SJCRH30 (cell line): ENCODE measurements around the gene ZNF391. TPM values are rescaled to one million over a fixed set of nuclear protein-coding genes. Genes with fewer than 3 reads are reported as not detected.
"Not testable (repeated sequence)": the region's sequence is repeated elsewhere in the genome, so short reads cannot be mapped to it uniquely, and the experiment has no call there.

Experiments used
- DNase-seq, 2 experiments: peaks; one replicate each; pipeline ENCODE4 v3.0.0-alpha.2; 2015 to 2020
- H3K27ac ChIP-seq: fragments of 250-450 bp; sonication (Bioruptor Pico); 2 replicates; pipeline ENCODE4 v1.5.1; 2020; ENCODE audit warnings: mild to moderate bottlenecking, moderate library complexity
- H3K27me3 ChIP-seq: fragments of 250-450 bp; sonication (Bioruptor Pico); 2 replicates; pipeline ENCODE4 v1.5.1; 2020; ENCODE audit warnings: mild to moderate bottlenecking, moderate library complexity
- H3K36me3 ChIP-seq: fragments of 250-450 bp; sonication (Bioruptor Pico); 2 replicates; pipeline ENCODE4 v1.5.1; 2020; ENCODE audit warnings: mild to moderate bottlenecking, moderate library complexity
- H3K4me1 ChIP-seq: fragments of 250-450 bp; sonication (Bioruptor Pico); 2 replicates; pipeline ENCODE4 v1.5.1; 2020; ENCODE audit warnings: mild to moderate bottlenecking, moderate library complexity
- H3K4me3 ChIP-seq: fragments of 250-450 bp; sonication (Bioruptor Pico); 2 replicates; pipeline ENCODE4 v1.5.1; 2020; ENCODE audit warnings: mild to moderate bottlenecking, moderate library complexity
- H3K9me3 ChIP-seq: fragments of 250-450 bp; sonication (Bioruptor Pico); replicated peaks from 2 replicates; pipeline ENCODE4 v1.5.1; 2020; ENCODE audit warnings: mild to moderate bottlenecking, moderate library complexity
- total RNA-seq: library from RNA; depleted of rRNA; stranded (reverse); fragments of >200 nt; shearing (Covaris generic); gene quantifications from 2 replicates; pipeline ENCODE4 v1.2.3, GENCODE V29; 2014; rRNA removed

Gene ZNF391
- 0.08 and 0.18 TPM in 2 replicates for total RNA-seq

DNA sequence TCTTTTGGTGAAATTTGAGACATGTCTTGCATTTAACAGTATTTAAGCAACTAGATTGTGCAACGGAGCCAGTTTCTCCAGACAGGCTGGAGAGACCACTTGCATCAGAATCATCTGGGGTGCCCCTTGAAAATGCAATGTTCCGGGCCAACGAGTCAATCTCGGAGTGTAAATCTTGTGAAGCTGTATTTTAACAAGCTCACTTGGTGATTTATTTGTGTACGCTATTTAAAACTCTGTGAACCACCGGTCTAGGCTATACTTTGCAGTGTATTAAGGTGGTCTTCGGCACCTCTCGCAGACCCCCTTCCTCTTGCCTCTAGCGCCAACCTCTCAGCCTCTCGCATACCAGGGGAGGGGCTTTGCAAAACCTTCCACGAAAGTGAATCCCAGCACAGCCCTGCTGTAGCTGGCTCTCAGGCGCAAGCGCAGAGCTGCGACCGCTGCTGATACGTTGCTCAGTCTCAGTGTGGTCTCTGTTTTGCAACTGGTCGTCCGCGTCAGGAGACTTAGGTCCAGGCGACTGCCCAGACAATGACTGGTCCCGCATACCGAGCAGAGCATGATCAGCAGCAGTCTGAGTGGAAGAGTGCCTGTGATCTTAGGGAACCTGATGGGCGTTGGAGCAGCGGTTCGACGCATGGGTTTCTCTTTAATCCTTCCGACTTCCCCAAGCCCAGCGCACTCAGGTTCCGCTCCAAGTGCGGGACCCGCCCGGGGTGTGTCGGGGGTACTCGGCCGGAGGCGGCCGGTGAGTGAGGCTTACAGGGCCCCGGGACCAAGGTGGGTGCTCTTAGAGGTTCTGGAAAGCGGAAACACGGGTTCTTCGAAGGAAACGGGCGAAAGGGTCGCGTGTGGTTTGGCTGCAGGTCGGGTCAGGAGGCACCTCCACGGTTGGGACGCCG lies at the start of gene ZNF391:
Gene ZNF391 (plus strand): TSS at position 467 of the 905 bp plus-strand sequence. CDS start 11,612 bp downstream, outside the sequence.
- Histone ChIP-seq H3K4me3 (peak within 1 kb of the TSS; percentile 59), H3K27ac (no peak within 1 kb of the TSS), H3K4me1 (no peaks in the 10 kb centered on the region), H3K9me3 (no peaks in the 10 kb centered on the region), H3K27me3 (no peaks in the 10 kb centered on the region), H3K36me3 (no peaks in the 10 kb centered on the region)
- peak; percentile 36 to 54 for DNase-seq

- DNase-seq, result no peak
- no peak overlapping the region for H3K27ac ChIP-seq
- H3K27me3 ChIP-seq, result no peaks in the 10 kb centered on the region
- H3K36me3 ChIP-seq, result no peaks in the 10 kb centered on the region
- no peaks in the 10 kb centered on the region for H3K9me3 ChIP-seq
- no peak overlapping the region for H3K4me3 ChIP-seq
- no peaks in the 10 kb centered on the region for H3K4me1 ChIP-seq
These were observed 35.7 kb upstream of the ZNF391 start for GRCh38 chr6:27352850-27353249.

DNA sequence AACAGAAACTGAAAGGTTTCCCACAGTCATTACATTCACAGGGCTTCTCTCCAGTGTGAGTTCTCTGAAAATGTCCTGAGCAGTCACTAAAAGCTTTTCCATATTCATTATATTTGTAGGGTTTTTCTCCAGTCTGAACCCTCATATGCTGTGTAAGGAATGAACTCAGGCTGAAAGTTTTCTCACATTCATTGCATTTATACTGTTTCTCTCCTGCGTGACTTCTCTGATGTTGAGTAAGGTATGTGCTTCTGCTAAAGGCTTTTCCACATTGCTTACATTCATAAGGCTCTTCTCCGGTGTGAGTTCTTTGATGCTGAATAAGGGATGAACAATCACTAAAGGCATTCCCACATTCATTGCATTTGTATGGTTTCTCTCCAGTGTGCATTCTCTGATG lies 29.8 kb upstream of the ZNF391 start:
- Histone ChIP-seq H3K9me3 (0 out of 2 replicates have a peak, but pooled peaks cover 3% of the 10 kb centered on the region), H3K4me1 (no peaks in the 10 kb centered on the region), H3K27me3 (no peaks in the 10 kb centered on the region), H3K27ac (no peak overlapping the region), H3K4me3 (no peak overlapping the region), H3K36me3 (no peaks in the 10 kb centered on the region)
- DNase-seq, result no peak

DNA sequence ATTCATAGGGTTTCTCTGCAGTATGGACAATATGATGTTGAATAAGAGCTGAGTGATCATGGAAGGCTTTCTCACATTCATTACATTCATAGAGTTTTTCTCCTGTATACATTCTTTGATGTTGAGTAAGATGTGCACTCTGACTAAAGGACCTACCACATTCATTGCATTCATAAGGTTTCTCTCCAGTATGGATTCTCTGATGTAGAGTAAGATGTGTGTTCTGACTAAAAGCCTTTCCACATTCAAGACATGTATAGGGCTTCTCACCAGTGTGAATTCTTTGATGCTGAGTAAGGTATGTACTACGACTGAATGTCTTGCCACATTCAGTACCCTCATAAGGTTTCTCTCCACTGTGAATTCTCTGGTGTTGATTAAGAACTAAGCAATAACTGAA lies 29.3 kb upstream of the ZNF391 start:
- no peak for DNase-seq
- Histone ChIP-seq H3K4me3 (no peak overlapping the region), H3K27me3 (no peaks in the 10 kb centered on the region)

GRCh38 chr6:27368202-27368601 lies 20.4 kb upstream of the ZNF391 start:
- no peak overlapping the region for H3K4me3 ChIP-seq

More for the DNA sequence above, 29.3 kb upstream of the ZNF391 start:
- Histone ChIP-seq H3K9me3 (0 out of 2 replicates have a peak, but pooled peaks cover 3% of the 10 kb centered on the region), H3K36me3 (no peaks in the 10 kb centered on the region), H3K27ac (no peak overlapping the region), H3K4me1 (no peaks in the 10 kb centered on the region)

GRCh38 chr6:27370391-27370790 lies 18.2 kb upstream of the ZNF391 start:
- Histone ChIP-seq H3K27ac (no peak overlapping the region), H3K27me3 (no peaks in the 10 kb centered on the region), H3K9me3 (no peaks in the 10 kb centered on the region), H3K36me3 (no peaks in the 10 kb centered on the region), H3K4me3 (no peak overlapping the region), H3K4me1 (no peaks in the 10 kb centered on the region)
- DNase-seq, result no peak

More at GRCh38 chr6:27368202-27368601, 20.4 kb upstream of the ZNF391 start:
- Histone ChIP-seq H3K9me3 (no peaks in the 10 kb centered on the region), H3K36me3 (no peaks in the 10 kb centered on the region), H3K27me3 (no peaks in the 10 kb centered on the region), H3K4me1 (no peaks in the 10 kb centered on the region), H3K27ac (no peak overlapping the region)
- DNase-seq, result no peak

DNA sequence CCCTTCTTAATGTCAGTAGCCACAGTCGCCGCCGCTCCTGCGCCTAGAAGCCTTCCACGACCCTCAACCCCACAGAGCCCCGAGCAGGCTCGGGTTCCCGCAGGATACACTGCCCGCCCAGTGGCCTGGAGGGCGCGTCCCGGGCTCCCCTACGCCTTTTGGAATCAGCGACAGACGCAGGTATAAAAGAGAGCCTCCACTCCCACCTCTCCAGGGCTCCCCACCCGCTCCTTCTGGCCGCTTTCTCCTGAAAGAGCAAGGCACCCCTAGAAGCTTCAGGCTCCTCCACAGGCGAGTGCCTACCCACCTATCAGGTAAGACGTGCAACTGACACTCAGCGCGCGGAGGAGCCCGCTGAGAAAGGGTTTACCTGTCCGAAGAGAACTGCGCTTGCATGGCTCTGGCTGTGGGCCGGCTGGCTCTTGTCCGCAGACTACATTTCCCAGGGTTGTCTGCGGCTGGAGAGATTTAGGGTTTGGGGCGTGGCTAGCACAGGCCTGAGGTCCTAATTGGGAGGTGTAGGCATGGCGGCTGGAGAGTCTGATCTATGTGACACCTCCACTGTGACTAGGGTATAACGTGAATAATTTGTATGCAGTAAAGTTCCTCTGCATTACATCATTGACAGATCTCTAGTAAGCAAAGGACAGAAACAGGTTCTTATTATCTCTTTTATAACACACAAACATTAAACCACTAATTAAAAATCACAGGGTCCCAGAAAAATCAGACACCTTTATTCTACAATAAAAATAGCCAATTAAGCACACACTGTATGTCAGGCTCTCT lies 13.5 kb upstream of the ZNF391 start:
- Histone ChIP-seq H3K27ac (no peak overlapping the region), H3K4me1 (no peaks in the 10 kb centered on the region), H3K4me3 (peak overlapping the region; percentile 30), H3K36me3 (no peaks in the 10 kb centered on the region), H3K9me3 (no peaks in the 10 kb centered on the region), H3K27me3 (no peaks in the 10 kb centered on the region)
- DNase-seq, result no peak

DNA sequence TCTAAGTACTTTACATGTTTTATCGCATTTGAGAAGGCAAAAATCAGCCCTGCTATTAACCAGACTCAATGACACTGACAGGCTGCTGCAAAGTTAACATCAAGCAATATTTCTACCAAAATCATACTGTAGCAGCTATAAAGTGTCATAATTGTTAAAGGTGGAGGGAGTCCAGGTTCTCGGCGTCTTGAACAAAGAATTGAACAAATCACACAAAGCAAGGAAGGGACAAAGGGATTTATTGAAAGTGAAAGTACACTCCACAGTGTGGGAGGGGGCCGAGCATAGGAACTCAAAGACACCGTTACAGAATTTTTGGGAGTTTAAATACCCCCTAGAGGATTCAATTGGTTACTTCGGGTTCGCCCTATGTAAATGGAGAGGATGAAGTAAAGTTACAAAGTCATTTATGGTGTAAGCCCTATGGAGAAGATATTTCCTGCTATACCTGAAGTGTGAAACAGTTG lies 12.9 kb upstream of the ZNF391 start:
- no peaks in the 10 kb centered on the region for H3K4me1 ChIP-seq
- no peaks in the 10 kb centered on the region for H3K9me3 ChIP-seq
- no peak for DNase-seq
- peak overlapping the region; percentile 30 for H3K4me3 ChIP-seq
- H3K36me3 ChIP-seq, result no peaks in the 10 kb centered on the region
- no peak overlapping the region for H3K27ac ChIP-seq
- H3K27me3 ChIP-seq, result no peaks in the 10 kb centered on the region

DNA sequence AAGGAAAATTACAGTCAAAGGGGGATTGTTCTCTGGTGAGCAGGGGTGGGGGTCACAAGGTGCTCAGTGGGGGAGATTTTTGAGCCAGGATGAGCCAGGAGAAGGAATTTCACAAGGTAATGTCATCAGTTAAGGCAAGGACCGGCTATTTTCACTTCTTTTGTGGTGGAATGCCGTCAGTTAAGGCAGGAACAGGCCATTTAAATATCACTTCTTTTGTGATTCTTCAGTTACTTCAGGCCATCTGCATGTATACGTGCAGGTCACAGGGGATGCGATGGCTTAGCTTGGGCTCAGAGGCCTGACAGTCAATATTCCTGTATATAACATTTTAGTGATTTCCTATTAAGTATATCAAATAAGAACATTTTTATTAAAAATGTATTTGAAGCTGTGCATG lies 10.2 kb upstream of the ZNF391 start:
- not testable (repeated sequence) for H3K27ac ChIP-seq, H3K36me3 ChIP-seq, DNase-seq, H3K4me1 ChIP-seq, H3K27me3 ChIP-seq, H3K4me3 ChIP-seq, H3K9me3 ChIP-seq

GRCh38 chr6:27381001-27381400 lies 7.6 kb upstream of the ZNF391 start:
- H3K36me3 ChIP-seq, H3K27me3 ChIP-seq, H3K4me1 ChIP-seq, H3K27ac ChIP-seq, H3K9me3 ChIP-seq, H3K4me3 ChIP-seq, DNase-seq: not testable (repeated sequence)

DNA sequence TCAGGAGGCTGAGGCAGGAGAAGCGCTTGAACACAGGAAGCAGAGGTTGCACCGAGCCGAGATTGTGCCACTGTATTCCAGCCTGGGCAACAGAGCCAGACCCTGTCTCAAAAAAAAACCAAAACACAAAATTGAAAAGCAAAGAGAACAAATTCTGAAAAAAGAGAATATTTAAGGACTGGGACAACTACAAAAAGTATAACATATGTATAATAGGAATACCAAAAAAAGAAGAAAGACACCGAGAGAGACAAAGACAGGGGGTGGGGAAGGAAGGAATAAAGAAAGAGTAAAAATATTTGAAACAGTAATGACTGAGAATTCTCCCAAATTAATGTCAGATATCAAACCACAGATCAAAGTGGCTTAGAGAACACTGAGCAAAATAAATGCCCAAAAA lies 5.5 kb upstream of the ZNF391 start:
- H3K4me1 ChIP-seq, result no peaks in the 10 kb centered on the region
- H3K36me3 ChIP-seq, result no peaks in the 10 kb centered on the region
- H3K9me3 ChIP-seq, result no peaks in the 10 kb centered on the region
- DNase-seq, result no peak
- no peak overlapping the region for H3K4me3 ChIP-seq
- H3K27ac ChIP-seq, result no peak overlapping the region
- no peaks in the 10 kb centered on the region for H3K27me3 ChIP-seq

DNA sequence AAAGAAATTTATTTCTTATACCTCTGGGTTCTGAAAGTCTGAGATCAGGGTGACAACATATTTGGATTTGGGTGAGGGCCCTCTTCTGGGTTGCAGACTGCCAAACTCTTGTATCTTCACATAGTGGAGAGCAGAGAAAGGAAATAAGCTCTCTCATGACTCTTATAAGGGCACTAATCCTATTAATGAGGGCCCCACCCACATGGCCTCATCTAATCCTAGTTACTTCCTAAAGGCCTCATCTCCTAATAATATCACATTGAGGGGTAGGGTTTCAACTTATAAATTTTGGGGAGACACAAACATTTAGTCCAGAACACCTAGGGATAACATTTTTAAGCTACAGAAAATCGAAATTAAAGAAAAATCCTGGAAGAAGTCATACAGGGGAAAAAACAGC lies 5.1 kb upstream of the ZNF391 start:
- Histone ChIP-seq H3K27ac (no peak overlapping the region), H3K4me1 (no peaks in the 10 kb centered on the region), H3K36me3 (no peaks in the 10 kb centered on the region), H3K27me3 (no peaks in the 10 kb centered on the region), H3K4me3 (no peak overlapping the region), H3K9me3 (no peaks in the 10 kb centered on the region)
- no peak for DNase-seq

DNA sequence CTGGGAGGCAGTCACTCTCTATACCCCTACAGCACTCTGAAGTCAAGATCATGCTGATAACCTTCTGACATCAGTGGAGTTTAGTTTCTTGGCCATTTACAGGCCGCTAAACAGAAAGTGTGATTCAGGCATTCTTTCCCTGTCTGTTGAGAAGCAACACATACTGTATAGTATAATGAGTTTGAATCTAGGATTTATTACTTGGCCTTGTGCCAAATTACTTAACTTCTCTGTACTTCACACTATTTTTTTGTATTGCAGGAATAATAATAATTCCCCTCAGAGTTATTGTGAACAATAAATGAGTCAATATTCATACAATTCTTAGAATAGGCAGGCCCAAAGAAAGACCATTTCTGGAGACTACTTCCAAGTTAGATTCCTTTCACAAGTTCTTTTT lies 4.1 kb downstream of the ZNF391 start:
- Histone ChIP-seq H3K36me3 (no peaks in the 10 kb centered on the region), H3K27me3 (no peaks in the 10 kb centered on the region), H3K27ac (no peak overlapping the region), H3K9me3 (no peaks in the 10 kb centered on the region), H3K4me3 (no peak overlapping the region), H3K4me1 (no peaks in the 10 kb centered on the region)
- DNase-seq, result no peak

- DNase-seq, result no peak
- H3K9me3 ChIP-seq, result no peaks in the 10 kb centered on the region
- H3K4me3 ChIP-seq, result no peak overlapping the region
- H3K4me1 ChIP-seq, result no peaks in the 10 kb centered on the region
- no peak overlapping the region for H3K27ac ChIP-seq
- no peaks in the 10 kb centered on the region for H3K27me3 ChIP-seq
- H3K36me3 ChIP-seq, result no peaks in the 10 kb centered on the region
These were observed 5.5 kb downstream of the ZNF391 start for GRCh38 chr6:27394073-27394472.
